Neural cell (in vitro differentiated cells): Measurements from ENCODE around the gene CHRNA4. TPM values are rescaled to one million over a fixed set of nuclear protein-coding genes. Genes with fewer than 3 reads are reported as not detected.

Experiments
- H2AFZ ChIP-seq: fragments of 200-600, 300-800 bp; sonication (generic), shearing (Covaris generic); 2 replicates; pipeline ENCODE4 v1.6.0; 2014; ENCODE audit warnings: low read depth, mild to moderate bottlenecking, antibody characterized with exemption, low read length, moderate library complexity
- H3F3A ChIP-seq: fragments of 200-600 bp; shearing (Covaris generic); 2 replicates; pipeline ENCODE4 v1.6.1; 2016; ENCODE audit warnings: mild to moderate bottlenecking, moderate library complexity, mixed read lengths, antibody characterized with exemption, low read length; ENCODE audit not compliant: insufficient read depth, poor library complexity, severe bottlenecking
- H3K27ac ChIP-seq: fragments of 200-600, 300-800 bp; sonication (generic), shearing (Covaris generic); 2 replicates; pipeline ENCODE4 v1.5.1; 2014; ENCODE audit warnings: mild to moderate bottlenecking, low read length, moderate library complexity
- H3K27me3 ChIP-seq: fragments of 300-800, 200-600 bp; sonication (generic), shearing (Covaris generic); 2 replicates; pipeline ENCODE4 v1.6.0; 2014; ENCODE audit warnings: mild to moderate bottlenecking, low read depth, low read length, moderate library complexity; ENCODE audit not compliant: insufficient read depth
- H3K36me3 ChIP-seq: fragments of 300-800, 200-600 bp; sonication (generic), shearing (Covaris generic); 2 replicates; pipeline ENCODE4 v1.5.1; 2014; ENCODE audit warnings: mild to moderate bottlenecking, antibody characterized with exemption, low read length, moderate library complexity; ENCODE audit not compliant: insufficient read depth
- H3K4me2 ChIP-seq: fragments of 300-800, 200-600 bp; sonication (generic), shearing (Covaris generic); 2 replicates; pipeline ENCODE4 v1.6.0; 2014; ENCODE audit warnings: mild to moderate bottlenecking, low read length
- H3K4me3 ChIP-seq: fragments of 300-800, 200-600 bp; sonication (generic), shearing (Covaris generic); 2 replicates; pipeline ENCODE4 v1.5.1; 2014; ENCODE audit warnings: mild to moderate bottlenecking, low read length, moderate library complexity
- H3K79me2 ChIP-seq: fragments of 200-600 bp; shearing (Covaris generic); replicated peaks from 2 replicates; pipeline ENCODE4 v1.6.0; 2014; ENCODE audit warnings: mild to moderate bottlenecking, low read length, moderate library complexity; ENCODE audit not compliant: insufficient read depth
- H3K9ac ChIP-seq: fragments of 300-800, 200-600 bp; sonication (generic), shearing (Covaris generic); 2 replicates; pipeline ENCODE4 v1.6.1; 2016; ENCODE audit warnings: mild to moderate bottlenecking, low read length, mixed read lengths
- H3K9me2 ChIP-seq: fragments of 200-600 bp; shearing (Covaris generic); 2 replicates; pipeline ENCODE4 v1.6.1; 2016; ENCODE audit warnings: mild to moderate bottlenecking, low read length, mixed read lengths; ENCODE audit not compliant: insufficient read depth
- H3K9me3 ChIP-seq: fragments of 200-600, 300-800 bp; sonication (generic), shearing (Covaris generic); 2 replicates; pipeline ENCODE4 v1.6.1; 2016; ENCODE audit warnings: mild to moderate bottlenecking, mixed run types, low read length, moderate library complexity, mixed read lengths
- H4K20me1 ChIP-seq: fragments of 200-600 bp; shearing (Covaris generic); 2 replicates; pipeline ENCODE4 v1.6.1; 2016; ENCODE audit warnings: mild to moderate bottlenecking, mixed run types; ENCODE audit not compliant: insufficient read depth
- EP300 ChIP-seq: fragments of 450-650 bp; conservative IDR thresholded peaks from 2 replicates; pipeline ENCODE4 v1.6.1; 2014; ENCODE audit warnings: antibody characterized with exemption, mild to moderate bottlenecking, moderate library complexity; ENCODE audit not compliant: poor library complexity, severe bottlenecking
- EZH2 ChIP-seq: fragments of 200-600, 300-800 bp; shearing (Covaris generic), sonication (generic); IDR thresholded peaks from 2 replicates; pipeline ENCODE4 v1.6.1; 2014; ENCODE audit warnings: antibody characterized with exemption, low read length, borderline replicate concordance, mild to moderate bottlenecking; ENCODE audit not compliant: insufficient read depth, poor library complexity, severe bottlenecking
- MXI1 ChIP-seq: fragments of 450-650 bp; conservative IDR thresholded peaks from 2 replicates; pipeline ENCODE4 v1.6.1; 2014; ENCODE audit warnings: antibody characterized with exemption, mild to moderate bottlenecking; ENCODE audit not compliant: poor library complexity, severe bottlenecking
- POLR2AphosphoS5 ChIP-seq: IDR thresholded peaks from 2 replicates; pipeline ENCODE4 v1.6.1; 2012
- RAD21 ChIP-seq: fragments of 450-650 bp; conservative IDR thresholded peaks from 2 replicates; pipeline ENCODE4 v1.6.1; 2014; ENCODE audit warnings: antibody characterized with exemption, mild to moderate bottlenecking, moderate library complexity
- SMC3 ChIP-seq: fragments of 450-650 bp; conservative IDR thresholded peaks from 2 replicates; pipeline ENCODE4 v1.6.1; 2014; ENCODE audit warnings: antibody characterized with exemption, mild to moderate bottlenecking, moderate library complexity; ENCODE audit not compliant: poor library complexity
- TAF1 ChIP-seq: IDR thresholded peaks from 2 replicates; pipeline ENCODE4 v1.6.1; 2012; ENCODE audit warnings: low read depth
- polyA plus RNA-seq: library from polyadenylated mRNA; depleted of rRNA; stranded (reverse); fragments of >200 nt; gene quantifications from 2 replicates; pipeline ENCODE4 v1.2.3, GENCODE V29; 2014
- TF ChIP-seq, protein P1 (sequence below): fragments of 450-650 bp; IDR thresholded peaks from 2 replicates; pipeline ENCODE4 v1.5.1; 2014; ENCODE audit warnings: antibody characterized with exemption, mild to moderate bottlenecking, moderate library complexity; ENCODE audit not compliant: poor library complexity, severe bottlenecking

Gene CHRNA4
- polyA plus RNA-seq, 1 donor from 2014 or later: 6.8 TPM

DNA sequence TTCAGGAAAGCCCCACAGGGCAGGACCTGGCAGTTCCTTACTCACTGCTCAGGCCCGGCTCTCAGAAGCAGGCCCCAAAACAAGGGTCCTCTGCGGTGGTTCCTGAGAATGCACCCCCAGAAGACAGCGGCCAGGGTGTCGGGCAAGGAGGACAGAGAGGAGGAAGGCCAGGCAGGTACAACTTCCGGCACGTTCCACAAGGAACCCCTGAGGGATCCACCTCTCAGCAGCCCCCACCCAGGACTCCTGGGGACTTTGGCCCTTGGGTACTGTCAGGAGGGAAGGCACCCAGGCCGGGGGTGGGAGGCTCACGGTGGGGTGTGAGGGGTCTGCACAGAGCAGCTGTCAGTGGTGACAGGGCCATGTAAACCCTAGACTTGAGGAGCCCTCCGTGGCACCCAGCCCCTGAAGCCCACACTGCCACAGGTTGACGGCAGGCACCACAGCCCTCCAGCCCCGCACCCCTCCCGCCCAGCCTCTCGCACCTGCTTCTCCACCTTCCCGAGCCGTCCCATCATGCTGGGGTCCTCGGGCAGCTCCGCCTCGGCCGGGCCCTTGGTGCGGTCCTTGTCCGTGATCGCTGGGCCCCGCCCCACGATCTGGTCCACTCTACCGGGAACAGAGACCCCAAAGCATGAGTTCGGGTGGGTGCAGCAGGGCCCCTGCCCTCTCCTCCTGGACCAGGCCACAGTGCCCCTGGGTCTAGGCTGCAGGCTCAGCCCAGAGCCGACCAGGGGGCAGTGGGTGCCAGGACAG lies 47.0 kb upstream of the CHRNA4 start:
- H2AFZ ChIP-seq: no peak overlapping the region
- no peaks in the 10 kb centered on the region for H3F3A ChIP-seq
- H3K4me3 ChIP-seq: no peak overlapping the region
- no peaks in the 10 kb centered on the region for H4K20me1 ChIP-seq
- H3K27me3 ChIP-seq: no peaks in the 10 kb centered on the region
- H3K79me2 ChIP-seq: no peaks in the 10 kb centered on the region
- H3K9me3 ChIP-seq: no peaks in the 10 kb centered on the region
- no peak overlapping the region for H3K4me2 ChIP-seq
- H3K27ac ChIP-seq: no peak overlapping the region
- no peak overlapping the region for H3K9ac ChIP-seq
- TF ChIP-seq RAD21 (no peak), POLR2AphosphoS5 (no peak), EZH2 (no peak), EP300 (no peak), TAF1 (no peak)
- TF ChIP-seq, protein P1, sequence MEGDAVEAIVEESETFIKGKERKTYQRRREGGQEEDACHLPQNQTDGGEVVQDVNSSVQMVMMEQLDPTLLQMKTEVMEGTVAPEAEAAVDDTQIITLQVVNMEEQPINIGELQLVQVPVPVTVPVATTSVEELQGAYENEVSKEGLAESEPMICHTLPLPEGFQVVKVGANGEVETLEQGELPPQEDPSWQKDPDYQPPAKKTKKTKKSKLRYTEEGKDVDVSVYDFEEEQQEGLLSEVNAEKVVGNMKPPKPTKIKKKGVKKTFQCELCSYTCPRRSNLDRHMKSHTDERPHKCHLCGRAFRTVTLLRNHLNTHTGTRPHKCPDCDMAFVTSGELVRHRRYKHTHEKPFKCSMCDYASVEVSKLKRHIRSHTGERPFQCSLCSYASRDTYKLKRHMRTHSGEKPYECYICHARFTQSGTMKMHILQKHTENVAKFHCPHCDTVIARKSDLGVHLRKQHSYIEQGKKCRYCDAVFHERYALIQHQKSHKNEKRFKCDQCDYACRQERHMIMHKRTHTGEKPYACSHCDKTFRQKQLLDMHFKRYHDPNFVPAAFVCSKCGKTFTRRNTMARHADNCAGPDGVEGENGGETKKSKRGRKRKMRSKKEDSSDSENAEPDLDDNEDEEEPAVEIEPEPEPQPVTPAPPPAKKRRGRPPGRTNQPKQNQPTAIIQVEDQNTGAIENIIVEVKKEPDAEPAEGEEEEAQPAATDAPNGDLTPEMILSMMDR: no peak
- no peaks in the 10 kb centered on the region for H3K9me2 ChIP-seq
- H3K36me3 ChIP-seq: no peaks in the 10 kb centered on the region

DNA sequence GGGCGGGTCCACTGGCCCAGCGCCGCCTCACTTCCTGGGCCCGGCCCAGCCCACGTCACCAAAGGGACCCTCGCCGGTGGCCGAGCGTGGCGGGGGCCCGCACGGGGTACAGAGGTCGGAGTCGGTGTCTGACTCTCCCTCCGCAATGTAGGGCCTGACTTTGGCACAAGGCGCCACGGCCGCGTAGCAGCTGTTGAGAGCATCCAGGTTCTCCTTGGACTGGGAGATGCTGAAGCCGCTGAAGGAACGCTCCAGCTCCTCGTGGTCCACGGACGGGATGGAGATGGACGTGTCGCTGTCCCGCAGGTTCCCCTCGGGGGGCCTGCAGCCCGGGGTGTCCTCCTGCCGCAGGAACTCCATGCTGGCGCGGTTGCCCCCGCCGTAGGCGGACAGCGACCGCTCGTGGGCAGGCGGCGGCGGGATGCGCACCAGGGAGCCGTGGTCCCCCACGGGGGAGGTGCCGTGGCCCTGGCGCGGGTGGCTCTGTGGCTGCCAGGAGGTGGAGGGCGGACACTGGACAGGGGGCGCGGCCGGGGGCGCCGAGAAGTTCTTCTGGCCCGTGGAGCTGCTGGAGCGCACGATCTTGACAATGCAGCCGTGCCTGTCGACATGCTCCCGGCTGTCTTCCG lies 45.6 kb upstream of the CHRNA4 start:
- Histone ChIP-seq H2AFZ (no peak overlapping the region), H3K79me2 (no peaks in the 10 kb centered on the region), H3K27me3 (no peaks in the 10 kb centered on the region), H3K9me2 (no peaks in the 10 kb centered on the region), H3K27ac (no peak overlapping the region), H3K36me3 (no peaks in the 10 kb centered on the region), H3F3A (no peaks in the 10 kb centered on the region), H3K4me3 (no peak overlapping the region), H3K9me3 (no peaks in the 10 kb centered on the region), H3K4me2 (no peak overlapping the region), H3K9ac (no peak overlapping the region), H4K20me1 (no peaks in the 10 kb centered on the region)
- TF ChIP-seq POLR2AphosphoS5: no peak
- TF ChIP-seq EZH2: no peak
- TF ChIP-seq SMC3: no peak

DNA sequence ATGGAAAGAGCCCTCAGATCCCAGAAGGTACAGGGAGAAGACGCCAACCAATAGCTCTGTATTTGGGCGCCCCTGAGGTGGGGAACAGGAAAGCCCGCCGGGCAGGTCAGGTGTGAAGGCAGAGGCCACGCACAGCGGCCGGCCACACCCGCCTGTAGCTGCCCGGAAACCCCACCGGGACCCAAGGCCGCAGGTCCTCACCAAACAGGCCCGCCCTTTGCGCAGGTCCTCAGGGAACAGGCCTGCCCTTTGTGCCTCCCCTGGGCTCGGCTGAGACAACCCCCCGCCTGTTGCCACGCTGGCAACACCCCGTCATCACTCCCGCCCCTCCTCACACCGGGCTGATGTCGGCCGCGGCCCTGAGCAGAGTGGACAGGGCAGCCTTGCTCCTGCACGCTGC lies 44.9 kb upstream of the CHRNA4 start:
- TF ChIP-seq MXI1: no peak
- peak; percentile 26 for TF ChIP-seq POLR2AphosphoS5
- Histone ChIP-seq H3F3A (no peaks in the 10 kb centered on the region), H3K36me3 (no peaks in the 10 kb centered on the region), H3K4me3 (no peak overlapping the region), H3K27me3 (no peaks in the 10 kb centered on the region), H3K9ac (no peak overlapping the region), H3K9me3 (no peaks in the 10 kb centered on the region), H4K20me1 (no peaks in the 10 kb centered on the region), H3K9me2 (no peaks in the 10 kb centered on the region), H3K79me2 (no peaks in the 10 kb centered on the region), H3K4me2 (no peak overlapping the region), H2AFZ (no peak overlapping the region), H3K27ac (no peak overlapping the region)
